Lower lobe of right lung (tissue), 2 donors: Measurements from ENCODE around the gene KCNQ4. TPM values are rescaled to one million over a fixed set of nuclear protein-coding genes. Genes with fewer than 3 reads are reported as not detected.

Experiments
- ATAC-seq, 2 donors: fragments of 200-7000 bp; cut with Tn5 transposase; one replicate each; pipeline ENCODE4 v1.9.1; 2020 to 2022; ENCODE audit warnings: mild to moderate bottlenecking in 2 of 2, moderate library complexity in 2 of 2
- DNase-seq: peaks from one replicate; pipeline ENCODE4 v3.0.0-alpha.2; 2020
- H3K27ac ChIP-seq: fragments of 200-600 bp; one replicate; pipeline ENCODE4 v1.8.0; 2022
- H3K27me3 ChIP-seq: fragments of 200-600 bp; one replicate; pipeline ENCODE4 v1.8.0; 2022; ENCODE audit warnings: low read depth
- H3K36me3 ChIP-seq: fragments of 200-600 bp; one replicate; pipeline ENCODE4 v1.8.0; 2022; ENCODE audit warnings: mild to moderate bottlenecking
- H3K4me1 ChIP-seq: fragments of 200-600 bp; one replicate; pipeline ENCODE4 v1.8.0; 2022
- H3K4me3 ChIP-seq: fragments of 200-600 bp; one replicate; pipeline ENCODE4 v1.8.0; 2022; ENCODE audit warnings: mild to moderate bottlenecking
- H3K9me3 ChIP-seq: fragments of 200-600 bp; one replicate; pipeline ENCODE4 v1.8.0; 2022
- intact Hi-C: fragments of 100-400 bp; cut with DNase I; formaldehyde crosslinking; loops from one replicate; pipeline ENCODE4 v1.11.0; 2022
- total RNA-seq: library from RNA; stranded (reverse); fragmentation: NEBNext Ultra II Directional; extraction: Animal tissue kit (Norgen Biotek cat#: 25700); gene quantifications from one replicate; pipeline ENCODE4 v1.2.1, GENCODE V29; 2021
- TF ChIP-seq, protein P1 (sequence below): fragments of 200-600 bp; IDR thresholded peaks from one replicate; pipeline ENCODE4 v1.8.0; 2022; ENCODE audit warnings: antibody characterized with exemption, mild to moderate bottlenecking
- donor health status: DM: no; HTN: yes; CAD: no; lungs with severe emphysema.

KCNQ4 gene
- total RNA-seq, 1 donor from 2014 or later: 0.89 TPM

DNA sequence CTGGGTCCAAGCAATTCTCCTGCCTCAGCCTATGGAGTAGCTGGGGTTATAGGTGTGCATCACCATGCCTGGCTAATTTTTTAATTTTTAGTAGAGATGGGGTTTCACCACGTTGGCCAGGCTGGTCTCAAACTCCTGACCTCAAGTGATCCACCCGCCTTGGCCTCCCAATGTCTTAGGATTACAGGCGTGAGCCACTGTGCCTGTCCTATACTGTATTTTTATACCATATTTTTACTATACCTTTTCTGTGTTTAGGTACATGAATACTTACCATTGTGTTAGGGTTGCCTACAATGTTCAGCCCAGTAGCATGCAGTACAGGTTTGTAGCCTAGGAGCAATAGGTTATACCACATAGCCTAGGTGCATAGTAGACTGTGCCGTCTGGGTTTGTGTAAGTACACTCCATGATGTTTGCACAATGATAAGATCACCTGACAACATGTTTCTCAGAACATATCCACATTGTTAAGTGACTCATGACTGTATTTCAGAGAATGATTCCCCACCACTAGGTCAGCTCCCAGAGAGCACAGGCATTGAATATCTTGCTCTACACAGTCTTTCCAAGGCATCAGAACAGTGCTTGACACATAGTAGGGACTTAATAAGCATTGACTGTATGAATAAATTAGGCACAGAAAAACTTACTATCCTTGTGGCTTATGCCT is 84.6 kb downstream of the KCNQ4 start:
- ATAC-seq (peak; percentile 91 to 93), DNase-seq (no peak)
- H3K4me1 ChIP-seq: peaks cover 10% of the 10 kb centered on the region
- no peaks in the 10 kb centered on the region for H3K36me3 ChIP-seq
- no peak overlapping the region for H3K27ac ChIP-seq
- intact Hi-C loops: no loop called here
- no peaks in the 10 kb centered on the region for H3K27me3 ChIP-seq
- H3K4me3 ChIP-seq: no peak overlapping the region
- peaks cover 3% of the 10 kb centered on the region for H3K9me3 ChIP-seq
- TF ChIP-seq, protein P1, sequence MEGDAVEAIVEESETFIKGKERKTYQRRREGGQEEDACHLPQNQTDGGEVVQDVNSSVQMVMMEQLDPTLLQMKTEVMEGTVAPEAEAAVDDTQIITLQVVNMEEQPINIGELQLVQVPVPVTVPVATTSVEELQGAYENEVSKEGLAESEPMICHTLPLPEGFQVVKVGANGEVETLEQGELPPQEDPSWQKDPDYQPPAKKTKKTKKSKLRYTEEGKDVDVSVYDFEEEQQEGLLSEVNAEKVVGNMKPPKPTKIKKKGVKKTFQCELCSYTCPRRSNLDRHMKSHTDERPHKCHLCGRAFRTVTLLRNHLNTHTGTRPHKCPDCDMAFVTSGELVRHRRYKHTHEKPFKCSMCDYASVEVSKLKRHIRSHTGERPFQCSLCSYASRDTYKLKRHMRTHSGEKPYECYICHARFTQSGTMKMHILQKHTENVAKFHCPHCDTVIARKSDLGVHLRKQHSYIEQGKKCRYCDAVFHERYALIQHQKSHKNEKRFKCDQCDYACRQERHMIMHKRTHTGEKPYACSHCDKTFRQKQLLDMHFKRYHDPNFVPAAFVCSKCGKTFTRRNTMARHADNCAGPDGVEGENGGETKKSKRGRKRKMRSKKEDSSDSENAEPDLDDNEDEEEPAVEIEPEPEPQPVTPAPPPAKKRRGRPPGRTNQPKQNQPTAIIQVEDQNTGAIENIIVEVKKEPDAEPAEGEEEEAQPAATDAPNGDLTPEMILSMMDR: no peak

DNA sequence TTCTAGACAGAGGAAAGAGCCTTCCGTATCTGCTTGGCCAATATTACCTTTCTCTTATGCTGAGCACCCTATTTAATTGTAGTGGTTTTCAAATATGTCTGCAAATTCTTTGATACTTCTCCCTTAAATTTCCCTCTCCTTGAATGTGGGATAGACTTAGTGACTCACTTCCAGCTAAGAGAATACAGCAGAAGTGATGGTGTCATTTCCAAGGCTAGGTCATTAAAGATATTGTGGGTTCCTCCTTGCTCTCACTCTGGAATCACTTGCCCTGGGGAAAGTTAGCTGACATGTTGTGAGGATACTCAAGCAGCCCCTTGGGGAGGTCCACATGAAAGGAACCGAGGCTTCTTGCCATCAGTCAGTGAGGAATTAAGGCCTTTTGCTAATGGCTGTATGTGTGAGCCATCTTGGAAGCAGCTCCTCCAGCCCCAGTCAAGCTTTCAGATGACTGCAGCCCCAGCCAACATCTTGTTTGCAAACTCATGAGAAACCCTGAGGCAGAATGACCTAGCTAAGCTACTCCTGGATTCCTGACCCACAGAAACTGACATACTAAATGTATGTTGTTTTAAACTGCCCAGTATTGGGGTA is 86.6 kb downstream of the KCNQ4 start:
- intact Hi-C loops: no loop called here
- H3K27ac ChIP-seq: no peak overlapping the region
- TF ChIP-seq, protein P1: no peak

DNA sequence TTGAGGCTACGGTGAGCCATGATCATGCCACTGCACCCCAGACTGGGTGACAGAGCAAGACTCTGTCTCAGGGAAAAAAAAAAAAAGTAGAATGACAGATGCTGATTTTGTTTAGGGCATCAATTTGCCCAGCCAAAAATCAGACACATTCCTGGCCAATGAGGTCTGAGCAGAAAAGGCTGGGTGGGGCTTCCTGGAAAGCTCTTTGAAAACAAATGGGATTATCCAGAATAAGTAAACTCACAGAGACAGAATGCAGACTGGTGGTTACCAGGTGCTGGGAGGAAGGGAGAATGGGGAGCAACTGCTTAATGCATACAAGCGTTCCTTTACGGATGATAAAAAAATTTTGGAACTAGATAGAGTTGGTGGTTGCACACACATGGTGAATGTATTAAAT is 88.7 kb downstream of the KCNQ4 start:
- Histone ChIP-seq H3K27me3 (no peaks in the 10 kb centered on the region), H3K27ac (no peak overlapping the region), H3K4me1 (peaks cover 24% of the 10 kb centered on the region), H3K9me3 (peaks cover 14% of the 10 kb centered on the region), H3K4me3 (no peak overlapping the region), H3K36me3 (no peaks in the 10 kb centered on the region)
- DNase-seq (no peak), ATAC-seq (no peak)
- TF ChIP-seq, protein P1: no peak
- intact Hi-C loops: no loop called here

More for the DNA sequence above, 86.6 kb downstream of the KCNQ4 start:
- Histone ChIP-seq H3K4me3 (no peak overlapping the region), H3K9me3 (peaks cover 3% of the 10 kb centered on the region), H3K27me3 (no peaks in the 10 kb centered on the region), H3K36me3 (no peaks in the 10 kb centered on the region), H3K4me1 (peaks cover 14% of the 10 kb centered on the region)
- ATAC-seq: no peak
- DNase-seq: no peak

DNA sequence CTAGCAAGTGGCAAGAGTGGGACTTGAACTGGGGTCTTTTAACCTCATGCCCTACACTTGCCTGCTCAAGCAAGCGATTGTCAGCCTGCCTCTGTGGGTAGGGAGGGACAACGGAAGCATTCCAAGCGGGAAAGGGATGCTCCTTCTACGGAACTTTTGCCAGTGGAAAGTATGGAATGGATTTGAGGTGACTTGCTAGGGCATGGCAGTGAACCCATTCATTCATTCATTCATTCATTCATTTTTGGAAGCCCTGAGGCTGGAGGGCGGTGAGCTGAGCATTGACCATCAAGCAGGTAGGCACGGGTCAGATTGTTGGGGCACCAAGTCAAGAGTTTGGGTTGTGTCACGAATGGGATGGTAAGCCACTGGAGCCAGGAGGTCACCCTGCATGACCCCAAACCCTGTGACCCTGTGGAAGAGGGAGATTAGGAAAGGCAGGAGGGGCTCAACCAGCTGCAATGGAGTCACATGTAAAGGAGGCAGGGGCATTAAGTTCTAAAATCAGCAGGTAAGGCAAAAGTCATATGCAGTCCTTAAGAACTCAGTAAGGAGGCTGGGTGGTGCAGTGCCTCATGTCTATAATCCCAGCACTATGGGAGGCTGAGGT is 90.4 kb downstream of the KCNQ4 start:
- TF ChIP-seq, protein P1: no peak
- intact Hi-C loops: no loop called here
- no peaks in the 10 kb centered on the region for H3K36me3 ChIP-seq
- peaks cover 14% of the 10 kb centered on the region for H3K9me3 ChIP-seq
- H3K27me3 ChIP-seq: no peaks in the 10 kb centered on the region
- H3K4me1 ChIP-seq: peaks cover 29% of the 10 kb centered on the region
- no peak overlapping the region for H3K4me3 ChIP-seq
- H3K27ac ChIP-seq: no peak overlapping the region
- DNase-seq (no peak), ATAC-seq (no peak)

DNA sequence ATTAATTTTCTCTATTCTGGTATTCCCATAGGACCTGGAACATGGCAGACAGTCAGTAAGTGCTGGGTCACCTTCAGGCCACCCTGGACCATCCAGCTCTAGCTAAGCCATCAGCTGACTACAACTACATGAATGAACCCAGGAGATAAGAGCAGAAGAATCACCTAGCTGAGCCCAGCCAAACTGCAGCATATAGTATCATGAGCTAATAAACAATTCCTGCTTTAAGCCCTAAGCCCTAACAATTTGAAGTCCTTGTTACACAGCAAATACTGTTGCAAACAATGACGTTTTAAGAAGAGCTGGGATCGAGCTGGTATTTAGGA is 92.8 kb downstream of the KCNQ4 start:
- intact Hi-C loops: no loop called here
- TF ChIP-seq, protein P1: no peak
- Histone ChIP-seq H3K27me3 (no peaks in the 10 kb centered on the region), H3K4me1 (peaks cover 29% of the 10 kb centered on the region), H3K27ac (no peak overlapping the region), H3K9me3 (peaks cover 12% of the 10 kb centered on the region), H3K4me3 (no peak overlapping the region), H3K36me3 (no peaks in the 10 kb centered on the region)
- ATAC-seq (no peak), DNase-seq (no peak)
